Activated T-cell treated with anti-CD3 and anti-CD28 coated beads for 24 hours (primary cell): Measurements from ENCODE around the gene RBMX2.
"Not testable (repeated sequence)": the region's sequence is repeated elsewhere in the genome, so short reads cannot be mapped to it uniquely, and the experiment has no call there.

Experiments used
- DNase-seq: peaks from one replicate; pipeline ENCODE4 v3.0.0-alpha.2; 2020; ENCODE audit warnings: low read depth

RBMX2 gene, protein sequence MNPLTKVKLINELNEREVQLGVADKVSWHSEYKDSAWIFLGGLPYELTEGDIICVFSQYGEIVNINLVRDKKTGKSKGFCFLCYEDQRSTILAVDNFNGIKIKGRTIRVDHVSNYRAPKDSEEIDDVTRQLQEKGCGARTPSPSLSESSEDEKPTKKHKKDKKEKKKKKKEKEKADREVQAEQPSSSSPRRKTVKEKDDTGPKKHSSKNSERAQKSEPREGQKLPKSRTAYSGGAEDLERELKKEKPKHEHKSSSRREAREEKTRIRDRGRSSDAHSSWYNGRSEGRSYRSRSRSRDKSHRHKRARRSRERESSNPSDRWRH

GRCh38 chrX:130401415-130402207, at the start of gene RBMX2:
TSS of gene RBMX2 (plus strand) at chrX:130401987. CDS start at chrX:130402033, 46 bp downstream.
- peak; percentile 54 for DNase-seq

GRCh38 chrX:130352050-130352449, 49.7 kb upstream of the RBMX2 start:
- not testable (repeated sequence) for DNase-seq

GRCh38 chrX:130376077-130376476, 25.7 kb upstream of the RBMX2 start:
- no peak for DNase-seq

- no peak for DNase-seq
Observed at GRCh38 chrX:130378024-130378669, 23.6 kb upstream of the RBMX2 start.

DNA sequence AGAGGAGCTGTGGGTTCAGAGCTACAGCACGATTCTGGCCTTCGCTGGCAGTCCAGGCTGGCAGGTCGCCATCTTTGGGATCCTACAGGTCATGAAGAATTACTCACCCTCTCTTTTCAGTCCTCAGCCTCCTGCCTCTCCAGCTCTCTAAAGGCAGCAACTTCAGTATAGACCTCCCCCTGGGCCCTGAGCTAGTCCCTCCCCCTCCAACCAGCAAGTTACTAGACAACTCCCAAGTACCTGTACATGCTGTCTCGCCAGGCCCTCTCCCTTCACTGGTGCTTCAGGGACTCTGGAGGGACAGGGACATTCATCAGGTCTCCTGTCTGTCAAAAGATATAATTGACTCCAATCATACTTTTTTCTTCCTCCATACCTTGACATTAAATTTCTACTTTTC, 16.3 kb upstream of the RBMX2 start, which contains the start of gene GPR119:
Gene GPR119 (minus strand): TSS at position 155 of the 400 bp plus-strand sequence. CDS start 227 bp downstream, outside the sequence.
- DNase-seq = no peak

- no peak for DNase-seq
Observed at GRCh38 chrX:130386408-130386808, 15.4 kb upstream of the RBMX2 start.

DNA sequence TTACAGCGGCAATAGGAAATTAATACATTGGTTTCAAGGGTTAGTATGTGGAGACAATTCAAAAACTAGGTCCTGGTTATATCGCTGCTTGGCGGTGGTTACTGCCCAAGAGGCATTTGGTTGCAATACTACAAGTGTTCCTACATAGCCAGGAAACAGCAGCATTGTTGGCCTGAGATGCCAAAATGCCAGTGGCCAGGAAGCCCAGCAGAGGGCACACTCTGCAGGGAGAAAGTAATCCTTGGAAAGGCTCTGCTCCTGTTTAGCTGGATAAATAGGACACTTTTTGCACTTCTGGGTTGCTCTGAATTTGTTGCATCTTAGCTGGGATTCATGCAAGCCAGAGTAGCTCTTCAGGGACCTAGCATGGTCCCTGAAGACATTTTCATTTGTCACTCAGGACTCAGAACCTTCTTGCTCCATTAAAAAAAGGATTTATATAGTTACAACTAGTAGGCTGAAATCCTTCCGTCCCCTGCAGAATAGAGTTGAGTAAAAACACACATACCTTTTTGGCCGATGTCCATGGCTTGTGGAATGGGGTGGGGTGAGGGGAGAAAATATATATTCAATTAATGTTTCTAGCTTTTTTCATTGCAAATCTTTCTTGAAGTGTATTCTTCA, 8.2 kb upstream of the RBMX2 start:
- no peak for DNase-seq

- no peak for DNase-seq
Observed at GRCh38 chrX:130395341-130395740, 6.4 kb upstream of the RBMX2 start.

- DNase-seq = peak; percentile 0
Observed at GRCh38 chrX:130402208-130402684, 459 bp downstream of the RBMX2 start.

- no peak for DNase-seq
Observed at GRCh38 chrX:130413415-130413814, 11.6 kb downstream of the RBMX2 start.

DNA sequence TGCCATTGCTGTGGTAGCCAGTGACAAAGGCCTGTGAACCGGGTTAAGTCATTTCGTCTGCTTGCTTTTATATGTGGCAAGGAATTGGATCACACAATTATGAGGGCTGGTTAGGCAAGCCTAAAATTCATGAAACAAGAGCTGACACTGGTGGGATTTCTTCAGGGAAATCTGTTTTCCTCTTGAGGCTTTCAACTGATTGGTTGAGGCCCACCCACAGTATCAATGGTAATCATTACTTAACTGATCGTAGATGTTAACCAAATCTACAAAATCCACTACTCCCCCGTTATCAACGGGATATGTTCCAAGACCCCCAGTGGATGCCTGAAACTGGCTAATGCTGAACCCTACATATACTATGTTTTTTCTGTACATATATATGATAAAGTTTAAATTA, 13.0 kb downstream of the RBMX2 start:
- DNase-seq = no peak

DNA sequence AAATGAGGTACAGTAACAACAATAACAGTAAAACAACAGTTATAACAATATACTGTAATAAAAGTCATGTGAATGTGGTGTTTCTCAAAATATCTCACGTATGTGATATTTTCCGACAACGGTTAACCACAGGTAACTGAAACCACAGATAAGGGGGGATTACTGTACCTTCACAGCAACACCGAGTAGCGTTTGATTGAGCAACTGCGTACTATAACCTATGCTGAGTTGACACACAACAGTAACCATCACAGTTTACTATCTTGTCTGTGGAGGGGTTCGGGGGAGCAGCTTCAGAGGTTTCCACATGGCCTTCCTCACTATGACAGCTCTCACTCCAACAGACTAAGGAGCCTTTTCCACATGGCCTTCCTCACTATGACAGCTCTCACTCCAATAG, 13.4 kb downstream of the RBMX2 start:
- no peak for DNase-seq

- DNase-seq = no peak
Observed at GRCh38 chrX:130416785-130417184, 15.0 kb downstream of the RBMX2 start.

- no peak for DNase-seq
Observed at GRCh38 chrX:130418066-130418465, 16.3 kb downstream of the RBMX2 start.

DNA sequence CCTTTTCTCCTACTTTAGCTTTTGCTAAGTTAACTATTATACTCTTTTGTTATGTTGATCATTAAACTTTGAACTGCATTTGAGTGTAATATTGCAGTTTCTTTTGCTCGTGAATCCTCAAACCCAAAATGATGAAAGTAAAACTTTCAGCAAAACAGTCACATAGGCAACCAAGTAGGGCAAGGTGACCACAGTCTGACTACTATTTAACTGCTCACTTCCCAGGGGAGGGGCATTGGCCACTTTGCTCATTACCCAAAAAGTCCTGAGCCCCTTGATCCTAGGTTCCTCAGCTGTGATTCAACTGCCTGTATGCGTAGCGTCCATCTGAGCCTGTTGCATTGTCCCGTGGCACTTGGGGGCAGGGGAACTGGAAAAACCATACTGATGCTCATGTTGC, 17.0 kb downstream of the RBMX2 start:
- no peak for DNase-seq

GRCh38 chrX:130419263-130419662, 17.5 kb downstream of the RBMX2 start:
- no peak for DNase-seq

DNA sequence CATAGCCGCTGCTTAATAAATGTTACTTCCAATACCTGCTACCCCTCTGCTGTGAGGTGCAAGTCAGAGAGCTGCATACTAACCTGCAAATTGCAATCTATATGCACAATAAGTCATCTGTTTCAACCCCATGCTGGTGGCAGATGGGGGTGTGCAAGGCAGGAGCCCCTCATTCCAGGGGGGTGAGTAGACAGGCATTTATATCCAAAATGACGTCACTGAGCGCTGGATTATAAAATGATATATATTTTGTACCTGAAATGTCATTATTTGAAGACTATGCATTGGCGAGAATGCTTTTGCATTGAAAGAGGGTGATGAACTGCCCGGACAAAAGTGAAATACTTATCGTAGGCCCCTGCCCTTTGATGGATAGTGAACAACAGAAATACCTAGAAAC, 24.7 kb downstream of the RBMX2 start:
- DNase-seq = no peak

DNA sequence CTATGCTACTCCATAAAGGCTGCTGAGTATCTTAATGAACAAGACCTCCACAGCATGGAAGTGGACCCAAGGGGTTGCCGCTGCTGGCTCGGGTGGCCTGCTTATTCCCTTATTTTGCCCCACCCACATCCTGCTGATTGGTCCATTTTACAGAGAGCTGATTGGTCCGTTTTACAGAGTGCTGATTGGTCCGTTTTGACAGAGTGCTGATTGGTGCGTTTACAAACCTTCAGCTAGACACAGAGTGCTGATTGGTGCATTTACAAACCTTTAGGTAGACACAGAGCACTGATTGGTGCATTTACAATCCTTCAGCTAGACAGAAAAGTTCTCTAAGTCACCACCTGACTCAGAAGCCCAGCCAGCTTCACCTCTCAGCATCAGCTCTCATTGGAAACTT, 27.4 kb downstream of the RBMX2 start:
- DNase-seq = not testable (repeated sequence)

DNA sequence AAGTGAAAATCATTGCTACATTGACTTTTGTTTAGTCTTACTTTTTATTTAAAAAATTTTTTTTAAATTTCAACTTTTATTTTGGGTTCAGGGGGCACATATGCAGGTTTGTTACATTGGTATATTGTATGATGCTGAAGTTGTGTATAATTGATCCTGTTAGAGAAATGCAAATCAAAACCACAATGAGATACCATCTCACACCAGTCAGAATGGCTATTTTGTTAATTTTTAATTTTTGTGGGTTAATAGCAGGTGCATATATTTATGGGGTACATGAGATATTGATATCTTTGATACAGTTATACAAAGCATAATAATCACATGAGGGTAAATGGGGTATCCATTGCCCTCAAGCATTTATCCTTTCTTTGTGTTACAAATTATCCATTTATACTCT, 34.1 kb downstream of the RBMX2 start:
- no peak for DNase-seq

- DNase-seq = not testable (repeated sequence)
Observed at GRCh38 chrX:130437996-130438395, 36.2 kb downstream of the RBMX2 start.

DNA sequence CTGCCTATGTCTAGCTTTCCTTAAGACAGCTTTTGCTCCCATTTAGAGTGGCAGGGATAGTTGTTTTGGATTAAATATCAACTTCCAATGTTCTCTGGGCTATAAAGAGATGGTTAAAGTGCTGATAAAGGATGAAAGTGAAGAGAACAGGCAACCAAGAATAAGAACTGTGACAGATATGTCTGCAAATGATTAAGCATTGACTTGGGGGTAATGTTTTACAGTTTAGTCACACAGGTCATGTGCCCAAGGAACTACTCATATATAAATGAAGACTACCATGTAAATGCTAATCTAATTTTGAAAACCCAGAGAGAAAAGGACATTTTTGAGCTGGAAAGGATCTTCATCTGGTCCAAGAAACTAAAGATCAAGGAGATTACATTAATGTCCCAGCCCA, 42.1 kb downstream of the RBMX2 start:
- DNase-seq = no peak
